ENCODE measurements around the gene KLF12. TPM values are rescaled to one million over a fixed set of nuclear protein-coding genes. Genes with fewer than 3 reads are reported as not detected.

The KLF12 gene
- total RNA-seq, 1 donor from 2014 or later: 18.2 TPM

DNA sequence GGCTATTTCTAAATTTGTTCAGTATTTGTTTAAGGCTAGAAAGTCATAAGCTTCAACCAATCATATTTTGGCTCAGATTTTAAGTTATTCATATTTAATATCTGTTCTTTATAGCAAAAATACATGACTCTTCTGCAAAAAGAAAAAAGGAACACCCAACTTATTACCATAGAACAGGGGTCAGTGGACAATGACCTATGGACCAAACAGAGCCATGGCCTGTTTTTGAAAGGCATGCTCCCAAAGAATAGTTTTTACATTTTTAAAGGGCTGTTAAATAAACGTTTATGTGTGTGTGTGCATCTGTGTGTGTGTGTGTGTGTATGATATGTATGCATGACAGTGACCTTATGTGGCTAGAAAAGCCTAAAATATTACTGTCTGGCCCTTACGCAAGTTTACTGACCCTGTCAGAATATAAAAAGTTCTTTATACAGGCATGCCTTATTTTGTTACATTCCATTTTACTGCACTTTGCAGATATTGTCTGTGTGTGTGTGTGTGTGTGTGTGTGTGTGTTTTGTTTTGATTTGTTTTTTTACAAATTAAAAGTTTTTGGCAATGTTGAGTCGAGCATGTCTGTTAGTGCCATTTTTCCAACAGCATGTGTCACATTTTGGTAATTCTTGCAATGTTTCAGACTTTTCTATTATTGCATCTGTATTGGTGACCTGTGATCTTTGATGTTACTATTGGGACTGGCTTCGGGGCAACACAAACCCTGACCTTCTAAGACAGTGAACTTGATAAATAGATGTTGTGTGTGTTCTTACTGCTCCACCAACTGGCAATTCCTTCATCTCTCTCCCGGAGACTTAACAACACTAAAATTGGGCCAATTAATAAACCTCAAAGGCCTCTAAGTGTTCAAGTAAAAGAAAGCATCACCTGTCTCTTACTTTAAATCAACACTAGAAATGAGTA lies 22.0 kb downstream of the KLF12 start:
- no peak overlapping the region for H3K27ac ChIP-seq (replicated peaks)
- no peak for DNase-seq
- H3K27me3 ChIP-seq (ENCODE audit: low read depth): no peaks in the 10 kb centered on the region
- H3K4me3 ChIP-seq: no peak overlapping the region
- H3K4me1 ChIP-seq: peaks cover 35% of the 10 kb centered on the region
- TF ChIP-seq, protein P1, sequence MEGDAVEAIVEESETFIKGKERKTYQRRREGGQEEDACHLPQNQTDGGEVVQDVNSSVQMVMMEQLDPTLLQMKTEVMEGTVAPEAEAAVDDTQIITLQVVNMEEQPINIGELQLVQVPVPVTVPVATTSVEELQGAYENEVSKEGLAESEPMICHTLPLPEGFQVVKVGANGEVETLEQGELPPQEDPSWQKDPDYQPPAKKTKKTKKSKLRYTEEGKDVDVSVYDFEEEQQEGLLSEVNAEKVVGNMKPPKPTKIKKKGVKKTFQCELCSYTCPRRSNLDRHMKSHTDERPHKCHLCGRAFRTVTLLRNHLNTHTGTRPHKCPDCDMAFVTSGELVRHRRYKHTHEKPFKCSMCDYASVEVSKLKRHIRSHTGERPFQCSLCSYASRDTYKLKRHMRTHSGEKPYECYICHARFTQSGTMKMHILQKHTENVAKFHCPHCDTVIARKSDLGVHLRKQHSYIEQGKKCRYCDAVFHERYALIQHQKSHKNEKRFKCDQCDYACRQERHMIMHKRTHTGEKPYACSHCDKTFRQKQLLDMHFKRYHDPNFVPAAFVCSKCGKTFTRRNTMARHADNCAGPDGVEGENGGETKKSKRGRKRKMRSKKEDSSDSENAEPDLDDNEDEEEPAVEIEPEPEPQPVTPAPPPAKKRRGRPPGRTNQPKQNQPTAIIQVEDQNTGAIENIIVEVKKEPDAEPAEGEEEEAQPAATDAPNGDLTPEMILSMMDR (IDR thresholded peaks at IDR 0.05; ENCODE audit: borderline replicate concordance): no peak
- intact Hi-C loops (cut with micrococcal nuclease): no loop called here
- no peaks in the 10 kb centered on the region for H3K9me3 ChIP-seq (replicated peaks)
- no peaks in the 10 kb centered on the region for H3K36me3 ChIP-seq

DNA sequence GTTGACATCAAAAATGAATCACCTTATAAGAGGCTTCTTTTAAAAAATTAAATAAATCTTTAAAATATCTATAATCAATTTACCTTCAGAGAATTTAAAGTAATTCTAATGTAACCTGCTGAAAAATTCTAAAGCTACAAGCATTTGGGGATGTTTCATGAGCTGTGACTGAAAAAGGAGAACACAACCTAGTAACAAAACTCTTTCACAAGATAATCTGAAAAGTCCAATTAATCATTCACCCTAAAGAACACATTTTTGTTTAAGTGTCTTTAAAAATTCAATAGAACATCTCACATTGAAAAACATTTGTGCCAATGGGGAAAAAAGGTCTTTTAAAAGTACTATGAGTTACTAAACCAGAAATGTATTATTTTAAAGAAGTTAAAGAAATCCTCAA lies 22.8 kb downstream of the KLF12 start:
- no peak for DNase-seq
- Histone ChIP-seq H3K27me3 (ENCODE audit: low read depth) (no peaks in the 10 kb centered on the region), H3K27ac (replicated peaks) (no peak overlapping the region), H3K4me1 (peaks cover 36% of the 10 kb centered on the region), H3K4me3 (no peak overlapping the region), H3K9me3 (replicated peaks) (no peaks in the 10 kb centered on the region), H3K36me3 (no peaks in the 10 kb centered on the region)
- TF ChIP-seq, protein P1 (IDR thresholded peaks at IDR 0.05; ENCODE audit: borderline replicate concordance): no peak
- intact Hi-C loops (cut with micrococcal nuclease): no loop called here

DNA sequence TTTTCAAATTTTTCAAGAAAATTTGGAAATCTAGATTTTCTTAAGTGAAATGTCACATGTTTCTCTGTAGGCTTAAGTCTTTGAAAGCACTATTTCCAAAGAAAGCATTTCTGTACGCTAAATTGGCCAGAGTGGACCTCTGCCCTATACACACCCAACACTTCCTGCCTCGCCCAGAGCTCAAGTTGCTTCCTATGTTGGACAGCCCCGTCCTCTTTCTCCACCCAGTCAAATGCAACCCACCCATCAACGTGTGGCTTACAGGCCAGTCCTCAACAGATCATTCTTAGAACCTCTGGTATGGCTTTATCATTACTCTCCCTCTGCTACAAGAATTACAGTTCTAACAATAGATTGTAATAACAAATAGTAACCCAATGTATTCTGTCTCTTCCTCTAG lies 24.2 kb downstream of the KLF12 start:
- DNase-seq: peak; percentile 19
- H3K27me3 ChIP-seq (ENCODE audit: low read depth): no peaks in the 10 kb centered on the region
- TF ChIP-seq, protein P1 (IDR thresholded peaks at IDR 0.05; ENCODE audit: borderline replicate concordance): no peak
- intact Hi-C loops (cut with micrococcal nuclease): no loop called here
- no peaks in the 10 kb centered on the region for H3K9me3 ChIP-seq (replicated peaks)
- peak overlapping the region; percentile 68 for H3K27ac ChIP-seq (replicated peaks)
- no peak overlapping the region for H3K4me3 ChIP-seq
- H3K4me1 ChIP-seq: peaks cover 49% of the 10 kb centered on the region
- no peaks in the 10 kb centered on the region for H3K36me3 ChIP-seq

DNA sequence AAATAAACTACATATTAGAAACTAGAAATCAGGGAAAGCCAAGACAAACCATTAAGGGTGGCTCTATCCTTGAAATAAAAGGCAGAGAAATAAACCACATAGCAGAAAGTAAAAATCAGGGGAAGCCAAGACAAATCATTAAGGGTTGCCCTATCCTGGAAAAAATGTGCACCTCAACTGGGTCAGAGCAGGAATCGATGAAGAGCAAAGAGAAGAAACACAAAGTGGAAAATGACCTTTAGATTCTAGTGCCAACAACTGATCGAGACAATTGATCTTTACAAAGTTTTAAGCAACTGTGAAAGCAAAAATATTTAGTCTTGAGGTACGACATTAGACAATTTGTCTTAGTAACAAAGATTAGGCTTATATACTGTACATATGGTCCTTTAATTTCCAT lies 26.6 kb downstream of the KLF12 start:
- TF ChIP-seq, protein P1 (IDR thresholded peaks at IDR 0.05; ENCODE audit: borderline replicate concordance): no peak
- no peak overlapping the region for H3K27ac ChIP-seq (replicated peaks)
- H3K36me3 ChIP-seq: no peaks in the 10 kb centered on the region
- H3K4me1 ChIP-seq: peaks cover 63% of the 10 kb centered on the region
- intact Hi-C loops (cut with micrococcal nuclease): no loop called here
- H3K9me3 ChIP-seq (replicated peaks): no peaks in the 10 kb centered on the region
- no peaks in the 10 kb centered on the region for H3K27me3 ChIP-seq (ENCODE audit: low read depth)
- H3K4me3 ChIP-seq: no peak overlapping the region
- no peak for DNase-seq

DNA sequence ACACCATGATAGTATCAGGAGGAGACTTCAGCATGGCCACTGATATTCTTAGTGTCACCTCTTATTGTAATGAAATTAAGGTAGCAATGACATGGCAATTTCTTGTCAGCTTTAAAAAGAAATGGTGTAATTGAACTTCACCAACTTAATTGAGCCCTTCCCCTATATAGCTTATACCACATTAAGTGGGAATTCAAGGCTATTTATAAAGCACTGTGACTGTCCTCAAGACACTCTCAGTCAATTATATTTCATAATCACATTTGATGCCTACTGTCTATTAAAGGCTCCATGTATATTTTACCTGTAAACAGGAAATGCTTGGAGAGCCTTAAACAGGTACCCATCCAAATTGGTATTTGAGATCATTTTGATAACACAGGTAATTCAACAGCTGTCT lies 28.3 kb downstream of the KLF12 start:
- no peak for DNase-seq
- peaks cover 10% of the 10 kb centered on the region for H3K9me3 ChIP-seq (replicated peaks)
- no peak overlapping the region for H3K27ac ChIP-seq (replicated peaks)
- no peaks in the 10 kb centered on the region for H3K27me3 ChIP-seq (ENCODE audit: low read depth)
- no peak overlapping the region for H3K4me3 ChIP-seq
- H3K36me3 ChIP-seq: no peaks in the 10 kb centered on the region
- H3K4me1 ChIP-seq: peaks cover 58% of the 10 kb centered on the region
- TF ChIP-seq, protein P1 (IDR thresholded peaks at IDR 0.05; ENCODE audit: borderline replicate concordance): no peak
- intact Hi-C loops (cut with micrococcal nuclease): no loop called here
